Right ventricle myocardium inferior (tissue), 1 donor: ENCODE data around the gene ACSF2. TPM values are rescaled to one million over a fixed set of nuclear protein-coding genes. Genes with fewer than 3 reads are reported as not detected.

ENCODE experiments used
- total RNA-seq: library from RNA; stranded (reverse); fragmentation: NEBNext Ultra II Directional; extraction: Animal tissue kit (Norgen Biotek cat#: 25700); gene quantifications from one replicate; pipeline ENCODE4 v1.2.1, GENCODE V29; 2021
- donor health status: DM: no; HTN: yes; CAD: no; lungs with severe emphysema.

The ACSF2 gene
- total RNA-seq, 1 donor from 2014 or later = 22.7 TPM

Other genes with a start within 250 kb of the ACSF2 start
- gene COL1A1, start 224.6 kb upstream of the ACSF2 start, total RNA-seq = 28.2 TPM
- not detected for gene TMEM92, start 151.8 kb upstream of the ACSF2 start, total RNA-seq
- 16.4 TPM for gene XYLT2, start 80.1 kb upstream of the ACSF2 start, total RNA-seq
- gene MRPL27, start 53.0 kb upstream of the ACSF2 start, total RNA-seq = 85.0 TPM
- 0.60 TPM for gene EME1, start 53.0 kb upstream of the ACSF2 start, total RNA-seq
- gene LRRC59, start 28.7 kb upstream of the ACSF2 start, total RNA-seq = 24.5 TPM
- 0.16 TPM for gene CHAD, start 42.7 kb downstream of the ACSF2 start, total RNA-seq
- gene RSAD1, start 52.6 kb downstream of the ACSF2 start, total RNA-seq = 52.7 TPM
- gene MYCBPAP, start 82.2 kb downstream of the ACSF2 start, total RNA-seq = 0.81 TPM
- gene EPN3, start 106.5 kb downstream of the ACSF2 start, total RNA-seq = 21.5 TPM
- 60.4 TPM for gene SPATA20, start 121.0 kb downstream of the ACSF2 start, total RNA-seq
- gene CACNA1G, start 134.5 kb downstream of the ACSF2 start, total RNA-seq = 0.38 TPM
- gene ABCC3, start 208.7 kb downstream of the ACSF2 start, total RNA-seq = 0.68 TPM